GM12872 (cell line): ENCODE results near the gene ERN1.

Experiments used
- CTCF ChIP-seq: IDR thresholded peaks from 3 replicates; pipeline ENCODE4 v1.5.1; 2011; ENCODE audit warnings: low read depth, mild to moderate bottlenecking, low read length, moderate library complexity; ENCODE audit not compliant: insufficient read depth

Gene ERN1

GRCh38 chr17:64083563-64084085 is 46.3 kb downstream of the ERN1 start:
- TF ChIP-seq CTCF = no peak

GRCh38 chr17:64083093-64083492 is 46.9 kb downstream of the ERN1 start:
- TF ChIP-seq CTCF = no peak

GRCh38 chr17:64081802-64082799 is 47.8 kb downstream of the ERN1 start:
- TF ChIP-seq CTCF = no peak

GRCh38 chr17:64080174-64080618 is 49.7 kb downstream of the ERN1 start:
- TF ChIP-seq CTCF = no peak

- TF ChIP-seq CTCF = no peak
Observed at GRCh38 chr17:64077379-64077778, 52.6 kb downstream of the ERN1 start.

GRCh38 chr17:64075913-64076312 is 54.0 kb downstream of the ERN1 start:
- TF ChIP-seq CTCF = no peak

GRCh38 chr17:64074704-64075426 is 55.1 kb downstream of the ERN1 start:
- TF ChIP-seq CTCF = no peak
